SK-N-MC (cell line): ENCODE results near the gene LRRC61.
"Not testable (repeated sequence)": the region's sequence is repeated elsewhere in the genome, so short reads cannot be mapped to it uniquely, and the experiment has no call there.

Source experiments
- EZH2 ChIP-seq: fragments of 200-600 bp; sonication (generic); IDR thresholded peaks from one replicate; pipeline ENCODE4 v1.6.1; 2017; ENCODE audit warnings: antibody characterized with exemption
- POLR2AphosphoS5 ChIP-seq: IDR thresholded peaks from 2 replicates; pipeline ENCODE4 v1.6.1; 2012; ENCODE audit warnings: mild to moderate bottlenecking, low read depth, low read length, borderline replicate concordance

DNA sequence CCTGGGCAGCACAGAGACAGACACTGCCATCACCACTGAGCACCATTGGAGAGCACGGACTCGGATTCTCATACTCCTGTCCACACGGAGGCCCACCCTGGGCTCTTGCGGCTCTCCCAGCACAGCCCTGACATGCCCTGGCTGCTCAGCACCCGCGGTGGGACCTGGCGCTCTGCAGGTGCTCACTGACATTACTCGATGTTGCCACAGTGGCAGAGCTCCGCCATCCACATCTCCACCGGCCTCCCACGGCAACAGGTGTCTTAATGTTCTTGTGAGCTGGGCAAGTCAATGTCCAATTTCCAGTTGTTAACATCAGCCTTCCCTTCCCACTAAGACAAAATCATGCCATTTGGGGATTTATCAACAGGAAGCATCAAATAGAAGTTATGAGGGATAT is 44.8 kb upstream of the LRRC61 start:
- not testable (repeated sequence) for TF ChIP-seq POLR2AphosphoS5, EZH2
